Measurements from ENCODE around the gene TOM1L2. TPM values are rescaled to one million over a fixed set of nuclear protein-coding genes. Genes with fewer than 3 reads are reported as not detected.

Gene TOM1L2
- total and polyA plus RNA-seq, 2 experiments from 2014 or later: 21.5 to 29.6 TPM

- peaks cover 49% of the 10 kb centered on the region for H3K4me1 ChIP-seq (ENCODE audit: insufficient read depth)
Measured at GRCh38 chr17:17830740-17831207, 141.4 kb downstream of the TOM1L2 start.

GRCh38 chr17:17830269-17830567, 142.0 kb downstream of the TOM1L2 start:
- Histone ChIP-seq H2AFZ (no peak overlapping the region), H3K4me2 (no peak overlapping the region), H3K4me1 (ENCODE audit: insufficient read depth) (peaks cover 48% of the 10 kb centered on the region), H3K9me3 (ENCODE audit: low read depth) (no peaks in the 10 kb centered on the region), H3K27ac (peak overlapping the region; percentile 86), H3K4me3 (no peak overlapping the region), H3K36me3 (replicated peaks; ENCODE audit: insufficient read depth, low read depth) (no peaks in the 10 kb centered on the region), H4K20me1 (ENCODE audit: insufficient read depth, poor library complexity, severe bottlenecking) (peaks cover 56% of the 10 kb centered on the region), H3K27me3 (no peaks in the 10 kb centered on the region), H3K9me2 (replicated peaks; ENCODE audit: insufficient read depth) (no peaks in the 10 kb centered on the region), H3K79me2 (peaks cover 98% of the 10 kb centered on the region)
- WGBS (ENCODE audit: low lambda C conversion rate, missing lambda C conversion rate): 87% methylated on average over 2 of the region's 2 CpGs
- no peak for TF ChIP-seq EZH2phosphoT487 (IDR thresholded peaks at IDR 0.05; ENCODE audit: low read depth, severe bottlenecking, unreplicated experiment)
- TF ChIP-seq, protein P1, sequence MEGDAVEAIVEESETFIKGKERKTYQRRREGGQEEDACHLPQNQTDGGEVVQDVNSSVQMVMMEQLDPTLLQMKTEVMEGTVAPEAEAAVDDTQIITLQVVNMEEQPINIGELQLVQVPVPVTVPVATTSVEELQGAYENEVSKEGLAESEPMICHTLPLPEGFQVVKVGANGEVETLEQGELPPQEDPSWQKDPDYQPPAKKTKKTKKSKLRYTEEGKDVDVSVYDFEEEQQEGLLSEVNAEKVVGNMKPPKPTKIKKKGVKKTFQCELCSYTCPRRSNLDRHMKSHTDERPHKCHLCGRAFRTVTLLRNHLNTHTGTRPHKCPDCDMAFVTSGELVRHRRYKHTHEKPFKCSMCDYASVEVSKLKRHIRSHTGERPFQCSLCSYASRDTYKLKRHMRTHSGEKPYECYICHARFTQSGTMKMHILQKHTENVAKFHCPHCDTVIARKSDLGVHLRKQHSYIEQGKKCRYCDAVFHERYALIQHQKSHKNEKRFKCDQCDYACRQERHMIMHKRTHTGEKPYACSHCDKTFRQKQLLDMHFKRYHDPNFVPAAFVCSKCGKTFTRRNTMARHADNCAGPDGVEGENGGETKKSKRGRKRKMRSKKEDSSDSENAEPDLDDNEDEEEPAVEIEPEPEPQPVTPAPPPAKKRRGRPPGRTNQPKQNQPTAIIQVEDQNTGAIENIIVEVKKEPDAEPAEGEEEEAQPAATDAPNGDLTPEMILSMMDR (IDR thresholded peaks at IDR 0.05; ENCODE audit: poor library complexity): no peak
- no peak for TF ChIP-seq EZH2 (IDR thresholded peaks at IDR 0.05; ENCODE audit: borderline replicate concordance)
- no peak for DNase-seq (ENCODE audit: low spot score)

More at GRCh38 chr17:17830740-17831207, 141.4 kb downstream of the TOM1L2 start:
- Histone ChIP-seq H2AFZ (no peak overlapping the region), H3K9me3 (ENCODE audit: low read depth) (no peaks in the 10 kb centered on the region), H3K4me2 (peak overlapping the region; percentile 48), H4K20me1 (ENCODE audit: insufficient read depth, poor library complexity, severe bottlenecking) (peaks cover 62% of the 10 kb centered on the region), H3K9me2 (replicated peaks; ENCODE audit: insufficient read depth) (no peaks in the 10 kb centered on the region), H3K79me2 (peaks cover 98% of the 10 kb centered on the region), H3K4me3 (no peak overlapping the region), H3K27ac (peak overlapping the region; percentile 86), H3K36me3 (replicated peaks; ENCODE audit: insufficient read depth, low read depth) (no peaks in the 10 kb centered on the region), H3K27me3 (no peaks in the 10 kb centered on the region)
- TF ChIP-seq, protein P1 (IDR thresholded peaks at IDR 0.05; ENCODE audit: poor library complexity): no peak
- TF ChIP-seq EZH2phosphoT487 (IDR thresholded peaks at IDR 0.05; ENCODE audit: low read depth, severe bottlenecking, unreplicated experiment) (no peak), EZH2 (IDR thresholded peaks at IDR 0.05; ENCODE audit: borderline replicate concordance) (no peak)
- WGBS (ENCODE audit: low lambda C conversion rate, missing lambda C conversion rate): 45% methylated on average over 6 of the region's 6 CpGs
- DNase-seq (ENCODE audit: low spot score): peak; percentile 73

DNA sequence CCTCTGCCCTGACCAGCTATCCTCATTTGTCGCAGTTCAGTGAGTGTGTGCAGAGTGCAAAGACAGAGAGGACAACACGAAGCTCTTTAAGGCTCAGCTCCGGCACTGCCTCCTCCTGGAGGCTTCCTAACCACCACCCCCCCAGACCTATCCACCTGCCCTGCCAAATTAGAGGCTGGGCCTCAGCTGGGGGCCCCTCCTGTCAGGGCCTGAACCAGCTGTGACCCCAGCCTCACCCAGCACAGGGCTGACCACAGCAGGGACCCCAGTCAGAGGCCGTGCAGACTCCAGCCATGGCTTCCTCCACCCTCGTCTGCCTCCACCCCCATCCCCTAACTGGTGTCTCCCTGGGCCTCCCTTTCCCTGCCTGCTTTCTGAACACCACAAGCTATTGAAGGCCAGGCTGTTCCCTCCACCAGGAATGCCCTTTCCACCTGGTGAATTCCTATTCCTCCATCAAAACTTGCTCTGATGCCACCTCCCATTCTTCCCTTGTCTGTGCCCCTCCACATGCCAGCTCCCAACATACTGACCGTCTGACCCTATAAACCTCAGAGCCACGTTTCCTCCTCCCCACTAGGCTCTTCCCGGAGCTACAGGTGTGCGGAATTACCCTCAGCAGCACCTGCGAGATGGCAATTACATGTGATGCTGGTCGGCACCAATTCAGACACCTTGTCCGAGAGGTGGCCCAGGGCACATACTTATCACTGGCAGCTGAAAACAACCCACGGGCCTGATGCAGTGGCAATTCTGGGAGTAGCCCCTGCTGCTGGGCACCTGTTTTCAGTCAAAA, 144.2 kb downstream of the TOM1L2 start:
- no peak overlapping the region for H2AFZ ChIP-seq
- no peaks in the 10 kb centered on the region for H3K9me2 ChIP-seq (replicated peaks; ENCODE audit: insufficient read depth)
- WGBS (ENCODE audit: low lambda C conversion rate, missing lambda C conversion rate): 87% methylated on average over 13 of the region's 13 CpGs
- no peaks in the 10 kb centered on the region for H3K36me3 ChIP-seq (replicated peaks; ENCODE audit: insufficient read depth, low read depth)
- no peak overlapping the region for H3K4me2 ChIP-seq
- peaks cover 49% of the 10 kb centered on the region for H3K4me1 ChIP-seq (ENCODE audit: insufficient read depth)
- no peak overlapping the region for H3K4me3 ChIP-seq
- no peaks in the 10 kb centered on the region for H3K9me3 ChIP-seq (ENCODE audit: low read depth)
- DNase-seq (ENCODE audit: low spot score): no peak
- H3K27me3 ChIP-seq: no peaks in the 10 kb centered on the region
- TF ChIP-seq EZH2phosphoT487 (IDR thresholded peaks at IDR 0.05; ENCODE audit: low read depth, severe bottlenecking, unreplicated experiment) (no peak), EZH2 (IDR thresholded peaks at IDR 0.05; ENCODE audit: borderline replicate concordance) (no peak)
- TF ChIP-seq, protein P1 (IDR thresholded peaks at IDR 0.05; ENCODE audit: poor library complexity): no peak
- peaks cover 96% of the 10 kb centered on the region for H3K79me2 ChIP-seq
- peaks cover 40% of the 10 kb centered on the region for H4K20me1 ChIP-seq (ENCODE audit: insufficient read depth, poor library complexity, severe bottlenecking)
- no peak overlapping the region for H3K27ac ChIP-seq
